ENCODE measurements around the gene PGM5. TPM values are rescaled to one million over a fixed set of nuclear protein-coding genes. Genes with fewer than 3 reads are reported as not detected.

The PGM5 gene
- total and polyA plus RNA-seq, 2 of the 8 experiments (the other 6 are each of a cell fraction or from before 2014, with no cell fraction given) = not detected

DNA sequence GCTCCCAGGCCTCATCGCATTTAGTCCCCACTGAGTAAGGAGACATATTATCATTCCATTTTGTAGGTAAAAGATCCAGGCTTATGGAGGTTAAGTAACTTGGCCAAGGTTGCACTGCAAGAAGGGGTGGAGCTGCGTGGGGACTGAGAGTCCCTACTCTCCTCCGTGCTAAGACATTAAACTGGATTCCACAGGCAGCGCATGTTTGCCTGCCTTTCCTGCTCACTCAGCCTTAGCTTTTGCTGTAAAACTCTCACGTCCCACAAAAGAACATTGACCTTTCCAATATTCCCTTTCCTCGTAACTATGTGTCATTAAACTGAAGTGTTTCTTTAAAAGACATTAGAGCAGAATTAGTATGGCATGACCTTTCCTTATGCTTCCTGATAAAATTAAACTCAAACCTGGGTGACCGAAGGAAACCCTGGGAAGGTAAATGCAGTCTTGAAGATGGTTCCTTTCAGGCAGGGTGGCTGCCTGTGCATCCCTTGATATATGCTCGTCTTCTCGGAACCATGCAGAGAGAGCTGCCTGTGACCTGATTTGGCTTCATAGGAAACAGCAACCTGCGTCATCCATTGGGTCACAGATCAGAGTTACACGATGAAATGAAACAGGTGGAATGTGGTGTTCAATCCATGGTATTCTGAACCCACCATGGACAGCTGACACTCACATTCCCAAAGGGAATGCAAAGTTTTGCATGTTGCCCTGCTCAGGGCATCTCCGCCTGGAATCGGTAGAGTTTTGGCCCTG, 98.3 kb downstream of the PGM5 start:
- no peak overlapping the region for H3K18ac ChIP-seq (ENCODE audit: extremely low read depth, low read length)
- ChIA-PET POLR2A (ENCODE audit: partially characterized antibody) (interaction anchor here (0.6 kb wide), 1 partner anchor 8 kb away, joined by 3 read pairs; no protein-coding TSS in a partner anchor), CTCF (ENCODE audit: partially characterized antibody) (no interaction called here)
- no peaks in the 10 kb centered on the region for H3K36me3 ChIP-seq (ENCODE audit: control insufficient read depth in 2 of 4, insufficient read depth in 4 of 4, low read length in 3 of 4)
- H3K4me1 ChIP-seq (replicated peaks in 1 of 4; ENCODE audit: control insufficient read depth in 3 of 4, insufficient read depth in 4 of 4, low read length in 3 of 4) = no peaks in the 10 kb centered on the region
- DNase-seq (ENCODE audit: low read depth in 1 of 2, low spot score in 2 of 2) = no peak
- H2BK120ac ChIP-seq (replicated peaks; ENCODE audit: low read depth, low read length) = no peak overlapping the region
- no peak overlapping the region for H2AK5ac ChIP-seq (ENCODE audit: low read depth, low read length)
- H3K9ac ChIP-seq (replicated peaks in 1 of 4; ENCODE audit: extremely low read depth in 1 of 4, low read depth in 3 of 4, low read length in 3 of 4) = no peak overlapping the region; a peak in 1 of 7 replicates
- H3K9me3 ChIP-seq (ENCODE audit: insufficient read depth in 2 of 2, low read depth in 1 of 2, low read length in 1 of 2) = no peaks in the 10 kb centered on the region
- no peaks in the 10 kb centered on the region for H3K79me2 ChIP-seq (ENCODE audit: control insufficient read depth in 1 of 2, insufficient read depth in 2 of 2, low read length in 2 of 2)
- H3K4me2 ChIP-seq (ENCODE audit: insufficient read depth in 1 of 2, low read depth in 2 of 2, low read length in 2 of 2) = no peak overlapping the region
- H4K20me1 ChIP-seq (replicated peaks in 1 of 2; ENCODE audit: control insufficient read depth in 1 of 2, insufficient read depth in 2 of 2, low read length in 2 of 2) = no peaks in the 10 kb centered on the region
- H2AFZ ChIP-seq (ENCODE audit: low read length) = no peak overlapping the region
- H3K23me2 ChIP-seq (ENCODE audit: low read depth, low read length) = no peaks in the 10 kb centered on the region
- no peak overlapping the region for H3K56ac ChIP-seq (replicated peaks; ENCODE audit: insufficient read length, low read depth, low read length)
- no peak overlapping the region for H3K4ac ChIP-seq (replicated peaks; ENCODE audit: insufficient read length, low read depth, low read length)
- H2BK12ac ChIP-seq (ENCODE audit: low read depth, low read length) = no peak overlapping the region
- H3K79me1 ChIP-seq (ENCODE audit: low read depth, low read length) = no peaks in the 10 kb centered on the region
- no peak overlapping the region for H3K27ac ChIP-seq (ENCODE audit: low read depth, low read length)
- no peak overlapping the region for H4K8ac ChIP-seq (ENCODE audit: extremely low read depth, insufficient read depth, low read length)
- no peak overlapping the region for H2BK5ac ChIP-seq (ENCODE audit: low read depth, low read length)
- H3K14ac ChIP-seq (ENCODE audit: insufficient read length) = no peak overlapping the region
- H3K27me3 ChIP-seq (replicated peaks in 1 of 4; ENCODE audit: control insufficient read depth in 3 of 4, extremely low read depth in 1 of 4, insufficient read depth in 3 of 4, low read length in 3 of 4) = no peaks in the 10 kb centered on the region; a peak in 3 of 7 replicates
- no peak overlapping the region for H3K4me3 ChIP-seq (ENCODE audit: extremely low read depth in 1 of 4, insufficient read depth in 2 of 4, low read depth in 3 of 4, low read length in 4 of 4)
- TF ChIP-seq PHF8 (conservative IDR thresholded peaks at IDR 0.05; ENCODE audit: low read depth, low read length) (no peak), TAF7 (optimal IDR thresholded peaks at IDR 0.05; ENCODE audit: borderline replicate concordance, low read depth, low read length) (no peak), RFX5 (IDR thresholded peaks at IDR 0.05; ENCODE audit: borderline replicate concordance, low read depth, low read length) (no peak)
- no peak overlapping the region for H4K5ac ChIP-seq (ENCODE audit: insufficient read length, low read depth, low read length)
- no peak overlapping the region for H3K23ac ChIP-seq (ENCODE audit: insufficient read length)
- H4K91ac ChIP-seq (replicated peaks; ENCODE audit: insufficient read length, low read length) = no peak overlapping the region
- no peak overlapping the region for H2BK15ac ChIP-seq (ENCODE audit: low read length)
- no peak for FAIRE-seq
- H2BK20ac ChIP-seq (ENCODE audit: low read length) = no peak overlapping the region
- 90% methylated on average over 13 of the region's 13 CpGs; no CpG with 5 or more reads in 1 of the 2 experiments for WGBS, 2 experiments (ENCODE audit: extremely low coverage in 1 of 2, insufficient coverage in 1 of 2, insufficient read length in 1 of 2, insufficient replicate concordance in 2 of 2, low coverage in 1 of 2, low lambda C conversion rate in 2 of 2, missing lambda C conversion rate in 1 of 2)
